Retina (tissue), 1 donor: ENCODE measurements around the gene FHOD3.
A peak's percentile ranks its signal among the peaks of the same experiment; 100 is the strongest.

Experiments
- DNase-seq: peaks from one replicate; pipeline ENCODE4 v3.0.0-alpha.2; 2016

Gene FHOD3

GRCh38 chr18:36488131-36488530 lies 190.6 kb downstream of the FHOD3 start:
- DNase-seq = no peak

- DNase-seq = no peak
Measured at GRCh38 chr18:36490897-36491296, 193.4 kb downstream of the FHOD3 start.

GRCh38 chr18:36492604-36493329 lies 195.3 kb downstream of the FHOD3 start:
- no peak for DNase-seq

- DNase-seq = peak; percentile 26
Measured at GRCh38 chr18:36493349-36494159, 196.0 kb downstream of the FHOD3 start.

GRCh38 chr18:36494160-36494437 lies 196.6 kb downstream of the FHOD3 start:
- DNase-seq = no peak

GRCh38 chr18:36496022-36496421 lies 198.5 kb downstream of the FHOD3 start:
- DNase-seq = no peak

GRCh38 chr18:36499938-36500337 lies 202.4 kb downstream of the FHOD3 start:
- no peak for DNase-seq

GRCh38 chr18:36501100-36501499 lies 203.6 kb downstream of the FHOD3 start:
- DNase-seq = no peak

GRCh38 chr18:36503477-36503876 lies 206.0 kb downstream of the FHOD3 start:
- no peak for DNase-seq

- no peak for DNase-seq
Measured at GRCh38 chr18:36504928-36505327, 207.4 kb downstream of the FHOD3 start.

- no peak for DNase-seq
Measured at GRCh38 chr18:36505665-36506064, 208.2 kb downstream of the FHOD3 start.

GRCh38 chr18:36509646-36510197 lies 212.2 kb downstream of the FHOD3 start:
- no peak for DNase-seq

GRCh38 chr18:36511791-36512352 lies 214.4 kb downstream of the FHOD3 start:
- DNase-seq = no peak

- DNase-seq = no peak
Measured at GRCh38 chr18:36513556-36513955, 216.0 kb downstream of the FHOD3 start.

GRCh38 chr18:36514778-36515177 lies 217.3 kb downstream of the FHOD3 start:
- no peak for DNase-seq

GRCh38 chr18:36516258-36516657 lies 218.7 kb downstream of the FHOD3 start:
- DNase-seq = no peak

- no peak for DNase-seq
Measured at GRCh38 chr18:36516726-36517125, 219.2 kb downstream of the FHOD3 start.

GRCh38 chr18:36518839-36519238 lies 221.3 kb downstream of the FHOD3 start:
- no peak for DNase-seq

- no peak for DNase-seq
Measured at GRCh38 chr18:36519358-36519757, 221.8 kb downstream of the FHOD3 start.

- no peak for DNase-seq
Measured at GRCh38 chr18:36522509-36522908, 225.0 kb downstream of the FHOD3 start.

- no peak for DNase-seq
Measured at GRCh38 chr18:36525913-36526312, 228.4 kb downstream of the FHOD3 start.

GRCh38 chr18:36526611-36527010 lies 229.1 kb downstream of the FHOD3 start:
- DNase-seq = no peak

- no peak for DNase-seq
Measured at GRCh38 chr18:36527051-36527450, 229.5 kb downstream of the FHOD3 start.
